Pancreas (tissue), 10 donors: Measurements from ENCODE around the gene KLK8. TPM values are rescaled to one million over a fixed set of nuclear protein-coding genes. Genes with fewer than 3 reads are reported as not detected.
"Not testable (repeated sequence)": the region's sequence is repeated elsewhere in the genome, so short reads cannot be mapped to it uniquely, and the experiment has no call there.

Experiments
- ATAC-seq, 4 donors: fragments of 200-7000 bp; cut with Tn5 transposase; one replicate each; pipeline versions ENCODE4 v1.8.0 to v1.9.1; 2020; ENCODE audit warnings: mild to moderate bottlenecking in 4 of 4, moderate library complexity in 4 of 4
- DNase-seq, 6 donors: peaks; one replicate each; pipeline ENCODE4 v3.0.0-alpha.2; 2020
- FAIRE-seq: peaks from 2 replicates; lab custom pipeline; 2012; peaks lifted over from hg19 to GRCh38; lab: Jason Lieb, UNC
- H3K27ac ChIP-seq, 4 donors: fragments of 200-600 bp; sonication (generic); 1 replicate in 3 of 4; 2 replicates in 1 of 4; pipeline versions ENCODE4 v1.5.0 to v1.8.0; 2020
- H3K27me3 ChIP-seq, 4 donors: fragments of 200-600 bp; one replicate each; pipeline ENCODE4 v1.8.0; 2021
- H3K36me3 ChIP-seq, 3 donors: fragments of 200-600 bp; sonication (generic) in 1 of 3; one replicate each; pipeline versions ENCODE4 v1.5.0 to v1.8.0; 2020 to 2021
- H3K4me1 ChIP-seq, 3 donors: fragments of 200-600 bp; one replicate each; pipeline ENCODE4 v1.8.0; 2021
- H3K4me3 ChIP-seq, 4 donors: fragments of 200-600 bp; sonication (generic) in 2 of 4; one replicate each; pipeline versions ENCODE4 v1.5.0 to v1.8.0; 2020 to 2021
- H3K9me3 ChIP-seq, 4 donors: fragments of 200-600 bp; one replicate each; pipeline ENCODE4 v1.8.0; 2021
- CTCF ChIP-seq, 4 donors: fragments of 200-600 bp; sonication (generic) in 3 of 4; IDR thresholded peaks; one replicate each; pipeline versions ENCODE4 v1.5.0 to v1.8.0; 2021; ENCODE audit warnings: antibody characterized with exemption in 4 of 4
- WGBS, 2 donors: extraction: QIAGEN DNeasy Blood & Tissue Kit; methylation state at CpG; one replicate each; pipeline ENCODE4 v1.1.7; 2013; 5-methylcytosine and 5-hydroxymethylcytosine counted together
- intact Hi-C, 3 donors: fragments of 100-400 bp; cut with DNase I; formaldehyde crosslinking; loops; one replicate each; pipeline versions ENCODE4 v1.11.1 to v1.14.2; 2022
- polyA plus RNA-seq, 2 donors: library from polyadenylated mRNA; stranded (reverse); fragments of 200-250 nt; gene quantifications; one replicate each; pipeline ENCODE4 v1.2.3, GENCODE V29; 2013
- total RNA-seq, 6 donors: library from RNA; stranded (reverse); fragmentation: NEBNext Ultra II Directional in 4 of 6; extraction: Animal tissue kit (Norgen Biotek cat#: 25700) in 4 of 6; gene quantifications; one replicate each; pipeline versions ENCODE4 v1.2.1 to v1.2.4, GENCODE V29; 2021 to 2023
- donor health status: healthy with polysubstance abuse.
- donor health status: DM: no; HTN: no; CAD: no; lungs with moderate emphysema.
- donor health status: DM: no; HTN: no; CAD: no.
- donor health status: control.
- donor health status: control.
- donor health status: Bipolar disorder and iron deficiency.
- donor health status: DM: yes; HTN: yes; CAD: no.
- donor health status: DM: no; HTN: no; CAD: no.
- donor health status: DM: no; HTN: no; CAD: no.
- donor health status: DM: yes; HTN: yes; CAD: no.

The KLK8 gene
- total and polyA plus RNA-seq, 8 donors = not detected

- H3K27me3 ChIP-seq = peaks cover 0 to 7% (median 0%) of the 10 kb centered on the region in 4 donors
- intact Hi-C loops = no loop called here
- H3K27ac ChIP-seq = no peak overlapping the region
- DNase-seq (no peak), FAIRE-seq (no peak), ATAC-seq (no peak)
- no peak for TF ChIP-seq CTCF (IDR thresholded peaks at IDR 0.05)
- no peaks in the 10 kb centered on the region for H3K9me3 ChIP-seq
- H3K4me3 ChIP-seq = no peak overlapping the region
- no peaks in the 10 kb centered on the region for H3K36me3 ChIP-seq
- H3K4me1 ChIP-seq = no peaks in the 10 kb centered on the region
- 56 to 60% methylated on average over 9 of the region's 9 CpGs for WGBS, 2 donors
These were observed 28.5 kb downstream of the KLK8 start for GRCh38 chr19:50972795-50973376.

GRCh38 chr19:50969810-50970209 lies 31.6 kb downstream of the KLK8 start:
- H3K27me3 ChIP-seq, H3K36me3 ChIP-seq, H3K9me3 ChIP-seq, ATAC-seq, H3K4me3 ChIP-seq, H3K27ac ChIP-seq, DNase-seq, intact Hi-C loops, FAIRE-seq, H3K4me1 ChIP-seq: not testable (repeated sequence)
- WGBS, 2 donors = 60 to 71% methylated on average over 3 of the region's 3 CpGs

- Histone ChIP-seq H3K27me3 (peaks cover 0 to 4% (median 0%) of the 10 kb centered on the region in 4 donors), H3K9me3 (no peaks in the 10 kb centered on the region), H3K4me1 (no peaks in the 10 kb centered on the region), H3K4me3 (no peak within 1 kb of the TSS), H3K27ac (no peak within 1 kb of the TSS), H3K36me3 (no peaks in the 10 kb centered on the region)
- FAIRE-seq = no peak
- no peak for TF ChIP-seq CTCF (IDR thresholded peaks at IDR 0.05)
- no peak for DNase-seq
- intact Hi-C loops = no loop called here
- peak in 1 of 4 donors; percentile 38 for ATAC-seq
- 40 to 41% methylated on average over 15 to 19 of the region's 19 CpGs for WGBS, 2 donors
These were observed 32.0 kb downstream of the KLK8 start, which contains the start of gene KLK6 for GRCh38 chr19:50969413-50969760. KLK6 (minus strand) TSS chr19:50969591; CDS start chr19:50968104, 1,487 bp downstream.

- DNase-seq = no peak
- Histone ChIP-seq H3K9me3 (no peaks in the 10 kb centered on the region), H3K4me3 (no peak overlapping the region), H3K27ac (no peak overlapping the region), H3K27me3 (peaks cover 0 to 4% (median 0%) of the 10 kb centered on the region in 4 donors), H3K36me3 (no peaks in the 10 kb centered on the region), H3K4me1 (no peaks in the 10 kb centered on the region)
- no peak for FAIRE-seq
- no peak for TF ChIP-seq CTCF (IDR thresholded peaks at IDR 0.05)
- no peak for ATAC-seq
- intact Hi-C loops = no loop called here
- WGBS, 2 donors = 30 to 38% methylated on average over 7 of the region's 7 CpGs
These were observed 32.5 kb downstream of the KLK8 start for GRCh38 chr19:50968716-50969412.

- peaks cover 0 to 4% (median 0%) of the 10 kb centered on the region in 4 donors for H3K27me3 ChIP-seq
- no peak for FAIRE-seq
- H3K27ac ChIP-seq = no peak overlapping the region
- WGBS, 2 donors = 27 to 31% methylated on average over 20 of the region's 20 CpGs
- no peak overlapping the region for H3K4me3 ChIP-seq
- no peak for ATAC-seq
- H3K4me1 ChIP-seq = no peaks in the 10 kb centered on the region
- DNase-seq = no peak
- no peak for TF ChIP-seq CTCF (IDR thresholded peaks at IDR 0.05)
- intact Hi-C loops = no loop called here
- H3K9me3 ChIP-seq = no peaks in the 10 kb centered on the region
- no peaks in the 10 kb centered on the region for H3K36me3 ChIP-seq
These were observed 33.3 kb downstream of the KLK8 start for GRCh38 chr19:50967929-50968715.
